DOHH2 (cell line): ENCODE data around the gene OR5H2.

ENCODE experiments used
- CTCF ChIP-seq: fragments of 200-600 bp; sonication (generic); IDR thresholded peaks from one replicate; pipeline ENCODE4 v1.5.1; 2014; ENCODE audit warnings: antibody characterized with exemption, mild to moderate bottlenecking, low read depth, low read length; ENCODE audit not compliant: poor library complexity, severe bottlenecking
- EZH2phosphoT487 ChIP-seq: fragments of 200-600 bp; sonication (generic); IDR thresholded peaks from 2 replicates; pipeline ENCODE4 v1.6.1; 2017; ENCODE audit warnings: borderline replicate concordance, mild to moderate bottlenecking, antibody characterized with exemption, low read length, moderate library complexity, mixed read lengths

- TF ChIP-seq CTCF (no peak), EZH2phosphoT487 (no peak)
These were observed 7.4 kb upstream of the OR5H2 start for GRCh38 chr3:98274914-98275313.
